Measurements from ENCODE around the gene PARP1.

DNA sequence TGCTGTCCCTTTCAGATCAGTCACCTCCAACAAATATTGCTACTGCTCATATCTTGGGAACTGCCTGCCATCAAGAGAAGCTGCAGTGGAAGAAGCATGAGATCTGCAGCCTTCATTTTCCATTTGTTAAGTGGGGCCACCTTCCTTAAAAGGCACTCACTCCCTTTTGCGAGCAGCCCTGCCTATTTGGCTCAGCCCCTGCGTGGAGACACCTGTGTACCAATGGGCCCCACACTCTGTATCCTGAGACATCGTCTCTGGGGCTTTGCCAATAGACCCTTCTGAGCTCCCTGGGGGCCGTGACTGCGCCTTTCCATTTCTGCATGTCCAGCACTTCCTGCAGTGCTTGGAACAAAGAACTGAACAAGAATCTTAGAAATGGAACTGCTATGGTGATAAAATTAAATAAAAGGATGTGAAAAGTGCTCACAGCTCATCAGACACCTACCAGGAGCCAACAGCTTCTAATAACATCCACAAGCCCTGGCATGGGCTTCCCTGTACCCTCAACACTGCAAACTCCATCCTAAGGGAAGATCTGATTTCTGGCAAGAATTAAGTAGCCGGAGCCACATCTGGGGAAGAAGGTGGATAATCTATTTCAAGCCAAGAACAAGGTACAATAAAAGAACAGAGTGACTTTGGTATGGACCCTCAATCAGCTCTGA lies 36.7 kb downstream of the PARP1 start:
- TF ChIP-seq, protein P1, sequence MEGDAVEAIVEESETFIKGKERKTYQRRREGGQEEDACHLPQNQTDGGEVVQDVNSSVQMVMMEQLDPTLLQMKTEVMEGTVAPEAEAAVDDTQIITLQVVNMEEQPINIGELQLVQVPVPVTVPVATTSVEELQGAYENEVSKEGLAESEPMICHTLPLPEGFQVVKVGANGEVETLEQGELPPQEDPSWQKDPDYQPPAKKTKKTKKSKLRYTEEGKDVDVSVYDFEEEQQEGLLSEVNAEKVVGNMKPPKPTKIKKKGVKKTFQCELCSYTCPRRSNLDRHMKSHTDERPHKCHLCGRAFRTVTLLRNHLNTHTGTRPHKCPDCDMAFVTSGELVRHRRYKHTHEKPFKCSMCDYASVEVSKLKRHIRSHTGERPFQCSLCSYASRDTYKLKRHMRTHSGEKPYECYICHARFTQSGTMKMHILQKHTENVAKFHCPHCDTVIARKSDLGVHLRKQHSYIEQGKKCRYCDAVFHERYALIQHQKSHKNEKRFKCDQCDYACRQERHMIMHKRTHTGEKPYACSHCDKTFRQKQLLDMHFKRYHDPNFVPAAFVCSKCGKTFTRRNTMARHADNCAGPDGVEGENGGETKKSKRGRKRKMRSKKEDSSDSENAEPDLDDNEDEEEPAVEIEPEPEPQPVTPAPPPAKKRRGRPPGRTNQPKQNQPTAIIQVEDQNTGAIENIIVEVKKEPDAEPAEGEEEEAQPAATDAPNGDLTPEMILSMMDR (IDR thresholded peaks at IDR 0.05): no peak
- no peak for TF ChIP-seq POLR2A (IDR thresholded peaks at IDR 0.05)

All from esophagus squamous epithelium (tissue), 4 donors.